SKM-1 treated with dmso at 0.1 percent for 144 hours (cell line): ENCODE data around the gene COPS3.
"Not testable (repeated sequence)": the region's sequence is repeated elsewhere in the genome, so short reads cannot be mapped to it uniquely, and the experiment has no call there.

ENCODE experiments used
- DNase-seq: peaks from one replicate; lab custom pipeline; 2025; ENCODE audit not compliant: unreplicated experiment; lab: John Stamatoyannopoulos, UW

The COPS3 gene

GRCh38 chr17:17303010-17303846 lies 22.2 kb upstream of the COPS3 start, which contains the start of gene NT5M:
Gene NT5M (plus strand): TSS chr17:17303373. CDS start chr17:17303551, 178 bp downstream.
- peak; percentile 64 for DNase-seq

DNA sequence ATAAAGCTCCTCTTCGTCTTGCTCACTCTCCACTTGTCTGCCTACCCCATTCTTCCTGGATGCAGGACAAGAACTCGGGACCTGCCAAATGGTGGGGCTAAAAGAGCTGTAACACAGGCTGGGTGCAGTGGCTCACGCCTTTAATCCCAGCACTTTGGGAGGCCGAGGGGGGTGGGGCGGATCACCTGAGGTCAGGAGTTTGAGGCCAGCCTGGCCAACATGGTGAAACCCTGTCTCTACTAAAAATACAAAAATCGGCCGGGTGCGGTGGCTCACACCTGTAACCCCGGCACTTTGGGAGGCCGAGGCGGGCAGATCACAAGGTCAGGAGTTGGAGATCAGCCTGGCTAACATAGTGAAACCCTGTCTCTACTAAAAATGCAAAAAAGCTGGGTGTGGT lies 20.6 kb upstream of the COPS3 start:
- not testable (repeated sequence) for DNase-seq

GRCh38 chr17:17300624-17301568 lies 19.9 kb upstream of the COPS3 start:
- no peak for DNase-seq

DNA sequence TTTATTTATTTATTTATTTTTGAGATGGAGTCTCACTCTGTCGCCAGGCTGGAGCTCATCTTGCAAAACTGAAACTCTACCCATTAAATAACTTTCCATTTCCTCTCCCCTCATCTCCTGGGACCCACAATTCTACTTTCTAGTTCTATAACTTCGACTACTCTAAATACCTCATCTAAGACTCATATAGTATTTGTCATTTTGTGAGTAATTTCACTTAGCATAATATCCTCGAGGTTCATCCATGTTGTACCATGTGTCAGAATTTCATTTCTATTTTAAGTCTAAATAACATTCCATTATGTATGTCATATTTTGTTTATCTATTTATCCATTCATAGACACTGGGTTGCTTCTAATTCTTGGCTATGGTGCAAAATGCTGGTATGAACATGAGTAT lies 17.1 kb upstream of the COPS3 start:
- DNase-seq, result no peak

DNA sequence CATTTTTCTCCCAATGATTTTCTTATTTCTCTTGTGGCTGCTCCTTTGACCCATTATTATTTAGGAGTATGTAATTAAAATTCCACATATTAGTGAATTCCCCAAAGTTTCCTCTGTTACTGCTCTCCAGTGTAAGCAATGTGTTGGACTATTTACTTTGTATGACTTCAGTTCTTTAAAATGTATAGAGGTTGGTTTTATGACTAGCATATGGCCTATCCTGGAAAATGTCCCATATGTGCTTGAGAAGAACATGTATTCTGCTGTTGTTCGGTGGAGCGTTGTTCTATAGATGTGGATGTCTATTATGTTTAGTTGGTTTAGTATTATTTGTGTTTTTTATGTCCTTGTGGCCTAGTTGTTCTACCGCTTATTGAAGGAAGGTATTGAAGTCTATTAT lies 16.2 kb upstream of the COPS3 start:
- DNase-seq, result no peak

GRCh38 chr17:17295141-17295540 lies 14.1 kb upstream of the COPS3 start:
- no peak for DNase-seq

- DNase-seq, result no peak
Measured at GRCh38 chr17:17289701-17290100, 8.7 kb upstream of the COPS3 start.

DNA sequence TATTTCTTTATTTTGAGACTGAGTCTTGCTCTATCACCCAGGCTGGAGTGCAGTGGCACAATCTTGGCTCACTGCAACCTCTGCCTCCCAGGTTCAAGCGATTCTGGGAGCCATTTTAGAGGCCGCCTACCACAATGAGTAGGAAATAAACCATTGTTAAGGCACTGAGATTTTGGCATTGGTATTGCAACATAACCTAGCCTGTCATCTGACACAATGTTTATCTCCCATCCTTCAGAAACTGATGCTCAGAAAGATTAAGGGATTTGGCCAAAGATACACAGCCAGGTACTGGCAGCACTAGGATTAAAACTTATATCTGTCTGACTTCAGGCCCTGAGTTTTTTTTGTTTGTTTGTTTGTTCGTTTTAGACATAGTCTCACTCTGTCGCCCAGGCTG lies 8.0 kb upstream of the COPS3 start:
- DNase-seq, result no peak

DNA sequence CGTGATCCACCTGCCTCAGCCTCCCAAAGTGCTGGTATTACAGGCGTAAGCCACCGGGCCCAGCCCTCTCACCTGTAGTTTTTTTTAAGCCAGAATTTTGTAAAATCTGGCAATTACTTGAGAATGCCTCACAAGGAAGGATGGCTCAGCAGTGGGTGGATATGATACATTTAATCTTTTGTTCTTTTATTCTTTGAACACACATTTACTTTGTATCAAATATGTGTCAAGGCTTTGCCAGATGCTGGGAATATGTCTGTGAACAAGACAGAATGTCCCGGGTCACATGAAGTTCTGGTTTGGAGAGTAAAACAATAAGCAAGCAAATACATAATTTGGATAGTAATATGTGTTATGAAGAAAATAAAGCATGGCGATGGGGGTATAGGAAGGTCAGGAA lies 4.9 kb upstream of the COPS3 start:
- no peak for DNase-seq

- DNase-seq, result no peak
Measured at GRCh38 chr17:17279316-17279715, 1.7 kb downstream of the COPS3 start.

DNA sequence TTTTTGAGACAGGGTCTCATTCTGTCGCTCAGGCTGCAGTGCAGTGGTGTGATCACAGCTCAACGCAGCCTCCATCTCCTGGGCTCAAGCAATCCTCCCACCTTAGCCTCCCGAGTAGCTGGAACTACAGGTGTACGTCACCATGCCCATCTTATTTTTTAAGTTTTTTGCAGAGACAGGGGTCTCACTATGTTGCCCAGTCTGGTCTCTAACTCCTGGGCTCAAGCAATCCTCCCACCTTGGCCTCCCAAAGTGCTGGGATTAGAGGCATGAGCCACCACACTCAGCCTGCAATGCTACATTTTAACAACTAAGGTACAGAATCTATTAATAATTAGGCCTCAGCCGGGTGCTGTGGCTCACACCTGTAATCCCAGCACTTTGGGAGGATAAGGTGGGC lies 3.6 kb downstream of the COPS3 start:
- not testable (repeated sequence) for DNase-seq

- peak; percentile 61 for DNase-seq
Measured at GRCh38 chr17:17275971-17276370, 5.1 kb downstream of the COPS3 start.

GRCh38 chr17:17269926-17270773 lies 10.9 kb downstream of the COPS3 start:
- DNase-seq, result no peak

- DNase-seq, result no peak
Measured at GRCh38 chr17:17264430-17264829, 16.6 kb downstream of the COPS3 start.

GRCh38 chr17:17258998-17259397 lies 22.0 kb downstream of the COPS3 start:
- DNase-seq, result no peak

DNA sequence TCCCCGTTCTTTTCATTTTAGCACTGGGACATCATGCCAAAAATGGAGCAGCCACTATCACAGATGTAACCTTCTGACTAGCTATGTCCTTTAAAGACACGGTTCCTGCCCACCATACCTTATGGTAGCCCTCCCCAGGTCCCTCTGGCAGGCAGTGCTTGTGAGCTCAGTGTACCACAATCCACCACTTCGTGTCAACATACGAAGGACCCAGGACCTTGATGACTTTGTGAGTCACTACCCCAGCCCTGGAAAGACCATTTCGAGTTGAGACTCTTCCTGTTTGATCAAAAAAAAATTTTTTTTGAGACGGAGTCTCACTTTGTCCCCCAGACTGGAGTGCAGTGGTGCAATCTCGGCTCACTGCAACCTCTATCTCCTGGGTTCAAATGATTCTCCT lies 23.0 kb downstream of the COPS3 start:
- no peak for DNase-seq

- DNase-seq, result no peak
Measured at GRCh38 chr17:17256316-17256715, 24.7 kb downstream of the COPS3 start.

DNA sequence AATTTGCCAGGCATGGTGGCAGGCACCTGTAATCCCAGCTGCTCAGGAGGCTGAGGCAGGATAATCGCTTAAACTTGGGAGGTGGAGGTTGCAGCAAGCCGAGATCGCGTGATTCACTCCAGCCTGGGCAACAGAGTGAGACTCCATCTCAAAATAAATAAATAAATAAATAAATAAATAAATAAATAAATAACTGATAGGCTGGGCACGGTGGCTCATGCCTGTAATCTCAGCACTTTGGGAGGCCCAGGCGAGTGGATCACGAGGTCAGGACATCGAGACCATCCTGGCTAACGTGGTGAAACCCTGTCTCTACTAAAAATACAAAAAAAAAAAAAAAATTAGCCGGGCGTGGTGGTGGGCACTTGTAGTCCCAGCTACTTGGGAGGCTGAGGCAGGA lies 25.4 kb downstream of the COPS3 start:
- DNase-seq, result not testable (repeated sequence)

DNA sequence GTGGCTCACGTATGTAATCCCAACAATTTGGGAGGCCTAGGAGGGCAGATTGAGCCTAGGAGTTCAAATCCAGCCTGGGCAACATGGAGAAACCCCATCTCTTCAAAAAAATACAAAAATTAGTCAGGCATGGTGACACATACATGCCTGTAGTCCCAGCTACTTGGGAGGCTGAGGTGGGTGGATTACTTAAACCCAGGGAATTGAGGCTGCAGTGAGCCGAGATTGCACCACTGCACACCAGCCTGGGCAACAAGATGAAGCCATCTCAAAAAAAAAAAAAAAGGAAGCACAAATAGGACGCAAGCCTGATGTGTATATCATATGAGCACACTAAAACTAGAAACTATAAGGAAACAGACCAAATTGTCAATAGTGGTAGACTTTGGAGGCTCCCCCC lies 27.0 kb downstream of the COPS3 start:
- no peak for DNase-seq

DNA sequence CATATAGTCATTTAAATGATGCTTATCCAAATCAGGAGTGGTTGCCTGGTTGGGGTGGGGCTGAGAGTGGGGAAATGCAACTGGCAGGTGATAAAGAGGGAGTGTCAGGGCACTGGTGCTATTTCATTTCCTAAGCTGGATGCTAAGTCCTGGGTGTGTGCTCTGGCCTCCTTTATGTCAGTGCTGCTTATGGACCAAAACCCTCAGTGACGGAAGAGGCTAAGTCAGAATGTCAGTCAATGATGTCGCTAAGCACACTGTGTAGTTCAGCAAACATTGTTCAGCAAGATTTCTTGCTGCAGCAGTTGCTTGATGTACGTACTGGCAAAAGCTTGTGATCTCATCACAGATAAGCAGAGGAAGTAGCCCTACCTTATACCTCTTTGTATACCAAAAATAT lies 27.6 kb downstream of the COPS3 start:
- no peak for DNase-seq

DNA sequence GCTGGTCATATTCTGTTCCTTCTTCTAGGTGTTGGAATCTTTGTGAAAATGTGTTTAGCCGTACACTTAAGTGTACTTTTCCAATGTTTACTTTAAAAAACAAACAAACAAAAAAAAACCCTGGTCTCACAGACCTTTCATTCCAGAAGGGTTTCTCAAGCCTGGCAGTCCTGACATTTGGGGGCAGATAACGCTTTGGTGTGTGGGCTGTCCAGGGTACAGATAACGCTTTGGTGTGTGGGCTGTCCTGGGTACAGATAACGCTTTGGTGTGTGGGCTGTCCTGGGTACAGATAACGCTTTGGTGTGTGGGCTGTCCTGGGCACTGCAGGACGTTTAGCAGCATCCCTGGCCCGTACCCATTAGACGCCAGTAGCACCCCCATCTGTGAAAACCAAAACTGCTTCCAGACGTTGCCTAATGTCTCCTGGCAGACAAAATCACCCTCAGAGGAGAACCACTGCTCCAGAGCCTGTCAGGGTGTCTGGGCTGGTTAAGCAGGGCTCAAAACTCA lies 28.8 kb downstream of the COPS3 start:
- DNase-seq, result no peak
